HG03060 (cell line): ENCODE results near the gene LPA.

ENCODE experiments used
- ATAC-seq: cut with Tn5 transposase; IDR thresholded peaks from one replicate; pipeline ENCODE4 v1.9.1; 2021; ENCODE audit warnings: low read depth, moderate number of reproducible peaks; ENCODE audit not compliant: unreplicated experiment

The LPA gene

DNA sequence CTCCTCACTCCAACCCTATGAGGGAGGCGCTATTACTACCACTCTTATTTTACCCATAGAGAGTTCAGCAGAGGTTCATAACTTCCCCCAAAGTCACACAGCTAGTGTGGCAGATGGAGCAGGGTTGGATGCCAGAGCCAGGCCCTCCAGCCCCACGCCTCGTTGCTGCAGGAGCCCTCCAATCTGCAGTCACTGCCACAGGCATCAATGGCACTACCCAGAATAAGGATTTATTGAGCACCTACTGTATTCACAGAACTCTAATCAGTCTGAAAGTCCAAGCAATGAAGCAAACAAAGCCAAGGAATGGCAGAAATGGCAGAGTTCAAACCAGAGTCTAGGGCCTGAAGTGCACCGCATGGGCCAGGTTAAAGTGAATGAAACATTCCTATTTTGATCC is 144.9 kb downstream of the LPA start:
- ATAC-seq, result no peak

DNA sequence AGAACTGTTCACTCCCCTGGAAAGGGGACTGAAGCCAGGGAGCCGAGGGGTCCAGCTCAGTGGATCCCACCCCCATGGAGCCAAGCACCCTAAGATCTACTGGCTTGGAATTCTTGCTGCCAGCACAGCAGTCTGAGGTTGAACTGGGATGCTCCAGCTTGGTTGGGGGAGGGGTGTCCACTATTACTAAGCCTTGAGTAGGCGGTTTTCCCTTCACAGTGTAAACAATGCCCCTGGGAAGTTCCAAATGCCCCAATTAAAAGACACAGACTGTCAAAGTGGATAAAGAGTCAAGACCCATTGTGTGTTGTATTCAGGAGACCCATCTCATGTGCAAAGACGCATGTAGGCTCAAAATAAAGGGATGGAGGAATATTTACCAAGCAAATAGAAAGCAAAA is 150.2 kb downstream of the LPA start:
- ATAC-seq, result no peak

DNA sequence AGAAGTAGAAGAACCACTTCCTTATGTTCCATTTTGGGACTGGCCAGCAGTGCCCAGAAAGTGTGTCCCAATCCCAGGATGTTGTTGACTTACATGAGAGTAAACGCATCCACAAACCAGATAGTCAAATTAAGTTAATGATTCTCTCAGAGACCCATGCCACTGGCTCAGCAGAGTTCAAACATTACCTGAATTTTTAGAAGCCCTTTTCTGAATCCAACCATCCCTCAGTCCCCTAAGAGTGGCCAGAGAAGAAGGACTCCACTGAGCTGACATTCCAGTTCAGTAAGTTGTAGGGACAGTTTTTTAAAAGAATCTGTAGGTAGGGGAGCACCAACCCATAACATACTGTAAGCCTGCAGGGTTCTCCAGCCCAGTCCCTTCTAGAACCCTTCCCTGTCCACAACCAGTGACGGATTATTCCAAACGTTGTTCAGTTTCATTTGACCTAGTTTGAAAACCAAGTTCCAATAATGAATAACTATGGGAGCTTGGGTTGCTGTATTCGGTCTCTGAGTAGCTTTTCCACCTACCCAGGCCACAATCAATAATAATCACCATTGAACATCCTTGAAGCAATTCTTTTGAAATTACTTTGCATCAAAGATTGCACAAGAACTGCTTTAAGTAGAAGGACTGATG is 153.0 kb downstream of the LPA start:
- no peak for ATAC-seq

DNA sequence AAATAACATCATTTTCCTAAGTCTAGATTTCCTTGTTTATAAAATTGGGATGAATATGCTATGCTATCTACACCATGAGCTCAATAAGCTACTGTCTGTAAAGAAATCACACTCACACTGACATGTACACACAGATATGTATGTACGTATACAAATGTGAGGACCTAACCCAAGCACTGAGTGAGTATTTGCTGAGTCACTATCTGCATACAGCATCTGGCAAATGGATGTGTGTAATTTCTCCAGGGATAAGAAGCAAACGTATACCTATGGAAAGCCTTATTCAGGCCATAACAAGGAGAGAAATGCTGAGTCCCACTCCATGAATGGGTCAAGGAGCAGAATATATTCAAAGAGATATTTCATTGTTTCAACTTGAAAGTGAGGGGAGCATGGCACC is 153.9 kb downstream of the LPA start:
- no peak for ATAC-seq

DNA sequence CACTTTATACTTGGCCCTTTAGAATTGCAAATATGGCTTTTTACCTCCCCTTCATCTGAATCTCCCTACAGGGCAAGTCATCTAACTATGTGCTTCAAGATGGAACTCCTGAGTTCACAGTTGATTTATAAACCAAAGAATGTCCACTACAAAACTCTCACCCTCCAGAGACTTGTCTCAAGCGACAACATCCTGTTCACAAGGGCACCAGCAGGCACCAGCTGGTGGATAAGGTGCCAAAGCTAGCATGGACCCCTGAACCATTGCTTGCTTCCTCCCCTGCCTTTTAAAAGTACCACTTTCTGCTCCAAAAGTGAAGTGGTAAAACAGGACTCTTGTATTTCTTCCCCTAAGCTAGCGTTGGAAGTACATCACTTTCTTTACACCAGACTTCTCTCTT is 154.5 kb downstream of the LPA start:
- no peak for ATAC-seq

DNA sequence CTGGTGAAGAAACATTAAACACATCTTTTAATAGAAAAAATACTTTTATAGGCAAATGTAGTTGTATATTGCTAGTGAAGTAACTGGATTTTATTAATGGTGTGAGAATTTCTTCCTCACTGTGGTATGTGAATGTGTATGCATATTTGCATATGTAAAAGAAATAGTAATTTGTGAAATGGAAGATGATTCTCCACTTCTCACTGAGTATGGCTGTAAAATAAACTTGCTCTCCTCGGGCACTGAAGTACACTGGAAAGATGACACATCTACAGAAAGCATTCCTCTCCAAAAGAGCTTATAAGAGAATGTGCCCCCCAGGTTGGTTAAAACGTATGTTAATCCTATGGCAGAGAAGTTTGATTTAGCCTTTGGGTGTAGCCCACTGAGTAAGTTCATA is 155.5 kb downstream of the LPA start:
- ATAC-seq, result no peak

DNA sequence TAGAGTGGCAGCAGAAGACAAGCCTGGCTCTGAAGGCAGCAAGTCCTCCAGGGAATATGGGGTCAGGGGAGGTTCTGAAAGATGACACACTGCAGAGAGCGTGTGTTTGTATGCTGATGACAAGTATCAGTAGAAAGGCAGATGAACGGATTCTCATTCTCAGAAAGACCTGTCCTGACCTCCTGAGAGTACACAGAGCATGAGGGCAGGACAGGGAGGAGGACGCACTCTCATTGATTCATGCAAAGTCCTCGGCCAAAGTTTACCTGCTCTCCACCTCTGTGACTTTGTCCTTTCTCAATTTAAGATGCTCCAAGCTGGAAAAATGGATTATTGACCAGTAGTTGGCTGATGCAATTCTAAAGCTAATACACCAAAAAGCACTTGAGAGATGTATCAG is 156.7 kb downstream of the LPA start:
- no peak for ATAC-seq

DNA sequence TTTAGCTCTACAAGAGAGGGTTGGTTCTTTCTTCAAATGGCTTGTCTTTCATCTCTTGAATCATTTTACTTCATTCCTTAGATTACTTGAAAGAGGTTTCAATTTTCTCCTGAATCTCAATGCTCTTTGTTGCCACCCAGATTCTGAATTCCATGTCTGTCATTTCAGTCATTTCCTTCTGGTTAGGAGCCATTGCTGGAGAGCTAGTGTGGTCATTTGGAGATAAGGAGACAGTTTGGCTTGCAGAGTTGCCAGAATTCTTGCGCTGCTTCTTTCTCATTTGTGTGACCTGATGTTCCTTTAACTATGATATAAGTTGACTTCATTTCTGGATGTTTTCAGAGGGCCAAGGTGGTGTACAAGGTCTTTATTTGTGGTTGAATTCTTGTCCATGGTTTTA is 158.1 kb downstream of the LPA start:
- no peak for ATAC-seq

DNA sequence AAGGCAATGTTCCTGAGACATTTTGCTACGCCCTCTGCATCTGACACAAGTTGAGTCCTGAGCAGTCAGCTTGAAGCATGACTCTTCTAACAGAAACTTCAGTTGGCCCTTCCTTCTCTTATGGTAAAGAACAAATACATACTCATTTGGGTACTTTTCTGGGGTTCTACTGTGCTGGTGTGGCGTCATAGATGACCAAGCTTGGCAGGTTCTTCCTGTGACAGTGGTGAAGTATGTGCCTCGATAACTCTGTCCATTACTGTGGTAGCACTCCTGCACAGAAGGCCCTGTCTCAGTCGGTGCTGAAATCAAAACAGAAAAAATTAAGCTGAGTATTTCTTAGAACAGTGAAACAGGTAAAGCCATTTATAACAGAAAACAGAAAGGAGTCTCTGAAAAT is 163.4 kb downstream of the LPA start:
- no peak for ATAC-seq

DNA sequence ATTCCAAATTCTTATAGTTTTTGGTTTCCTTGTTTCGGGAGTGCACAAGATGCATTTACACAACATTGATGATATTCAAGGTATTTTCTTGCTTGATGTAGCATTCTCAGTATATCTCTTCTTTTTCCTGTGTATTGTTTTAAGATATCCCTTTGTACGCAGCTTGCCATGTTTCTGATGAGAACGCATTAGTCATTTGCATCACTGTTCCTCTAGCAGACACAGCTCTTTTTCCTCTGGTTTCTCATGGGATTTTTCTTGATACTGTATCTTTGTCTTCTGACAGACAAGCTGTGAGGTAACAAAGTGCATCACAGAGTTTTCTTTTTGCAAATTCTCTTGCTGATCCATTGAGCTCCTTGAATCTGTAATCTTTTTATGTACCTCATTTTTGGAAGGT is 169.5 kb downstream of the LPA start:
- no peak for ATAC-seq

DNA sequence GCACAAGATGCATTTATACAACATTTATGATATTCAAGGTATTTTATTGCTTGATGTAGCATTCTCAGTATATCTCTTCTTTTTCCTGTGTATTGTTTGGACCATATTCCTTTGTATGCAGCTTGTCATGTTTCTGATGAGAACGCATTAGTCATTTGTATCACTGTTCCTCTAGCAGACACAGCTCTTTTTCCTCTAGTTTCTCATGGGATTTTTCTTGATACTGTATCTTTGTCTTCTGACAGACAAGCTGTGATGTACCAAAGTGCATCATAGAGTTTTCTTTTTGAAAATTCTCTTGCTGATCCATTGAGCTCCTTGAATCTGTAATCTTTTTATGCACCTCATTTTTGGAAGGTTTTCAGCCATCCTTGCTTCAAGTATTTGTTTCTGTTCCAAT is 175.0 kb downstream of the LPA start:
- ATAC-seq, result no peak

DNA sequence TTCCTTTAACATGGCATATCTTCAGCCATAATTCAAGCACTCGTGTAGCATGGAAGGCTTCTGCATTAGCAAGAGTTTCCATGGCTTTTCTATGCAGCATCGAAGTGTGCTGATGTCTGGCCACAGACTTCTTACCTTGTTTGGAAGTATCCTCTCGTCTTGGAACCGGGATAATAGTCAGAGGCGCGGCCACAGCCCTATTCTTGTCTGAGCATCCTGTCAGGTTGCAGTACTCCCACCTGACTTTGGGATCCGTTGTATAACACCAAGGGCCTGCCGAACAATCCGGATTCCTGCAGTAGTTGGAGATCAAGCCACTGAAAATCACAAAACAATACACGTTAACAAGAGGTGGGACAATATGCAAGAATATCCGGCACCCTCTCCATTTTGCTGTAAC is 177.0 kb downstream of the LPA start:
- ATAC-seq, result no peak
